Ascending aorta (tissue), 2 donors: ENCODE results near the gene PCSK9. TPM values are rescaled to one million over a fixed set of nuclear protein-coding genes. Genes with fewer than 3 reads are reported as not detected.

Experiments used
- DNase-seq, 2 donors: peaks; one replicate each; pipeline ENCODE4 v3.0.0-alpha.2; 2019; ENCODE audit warnings: low spot score in 2 of 2
- H3K27ac ChIP-seq, 2 donors: fragments of 200-600 bp; sonication (generic); one replicate each; pipeline ENCODE4 v1.5.1; 2016 to 2017; ENCODE audit warnings: mild to moderate bottlenecking in 1 of 2
- H3K27me3 ChIP-seq: fragments of 200-600 bp; sonication (generic); one replicate; pipeline ENCODE4 v1.5.1; 2017
- H3K36me3 ChIP-seq, 2 donors: fragments of 200-600 bp; sonication (generic); one replicate each; pipeline ENCODE4 v1.5.1; 2016
- H3K4me1 ChIP-seq, 2 donors: fragments of 200-600 bp; sonication (generic); one replicate each; pipeline ENCODE4 v1.5.1; 2016 to 2017; ENCODE audit warnings: mild to moderate bottlenecking in 1 of 2
- H3K4me3 ChIP-seq, 2 donors: fragments of 200-600 bp; sonication (generic); one replicate each; pipeline ENCODE4 v1.5.1; 2016 to 2017; ENCODE audit warnings: mild to moderate bottlenecking in 1 of 2
- H3K9me3 ChIP-seq, 2 donors: fragments of 200-600 bp; sonication (generic); one replicate each; pipeline ENCODE4 v1.5.1; 2016
- CTCF ChIP-seq, 3 experiments: fragments of 200-600 bp in 2 of 3; fragments of 450-650 bp in 1 of 3; sonication (generic) in 2 of 3; IDR thresholded peaks; one replicate each; pipeline ENCODE4 v1.5.1; 2016 to 2019; ENCODE audit warnings: antibody characterized with exemption in 3 of 3, mild to moderate bottlenecking in 1 of 3, moderate library complexity in 1 of 3
- intact Hi-C: fragments of 100-400 bp; cut with DNase I; formaldehyde crosslinking; loops from one replicate; pipeline ENCODE4 v1.15.1; 2023
- total RNA-seq: library from RNA; depleted of rRNA; stranded (reverse); fragments of >200 nt; gene quantifications from one replicate; pipeline ENCODE4 v1.1.0, GENCODE V29; 2016

Gene PCSK9
- total RNA-seq, 1 donor from 2014 or later = not detected

- H3K27ac ChIP-seq = no peak overlapping the region
- no peaks in the 10 kb centered on the region for H3K27me3 ChIP-seq
- TF ChIP-seq CTCF (IDR thresholded peaks at IDR 0.05) = no peak
- H3K4me1 ChIP-seq = no peaks in the 10 kb centered on the region
- no peak overlapping the region for H3K4me3 ChIP-seq
- no peak for DNase-seq
- no peaks in the 10 kb centered on the region for H3K36me3 ChIP-seq
- intact Hi-C loops = no loop called here
- H3K9me3 ChIP-seq = no peaks in the 10 kb centered on the region
These were observed 7.5 kb downstream of the PCSK9 start for GRCh38 chr1:55046871-55047270.

GRCh38 chr1:55047611-55048010, 8.3 kb downstream of the PCSK9 start:
- TF ChIP-seq CTCF (IDR thresholded peaks at IDR 0.05) = no peak
- no peaks in the 10 kb centered on the region for H3K36me3 ChIP-seq
- no peaks in the 10 kb centered on the region for H3K9me3 ChIP-seq
- H3K4me3 ChIP-seq = no peak overlapping the region
- H3K4me1 ChIP-seq = no peaks in the 10 kb centered on the region
- intact Hi-C loops = no loop called here
- H3K27ac ChIP-seq = no peak overlapping the region
- no peaks in the 10 kb centered on the region for H3K27me3 ChIP-seq
- DNase-seq = no peak

GRCh38 chr1:55048453-55049270, 9.3 kb downstream of the PCSK9 start:
- no peaks in the 10 kb centered on the region for H3K9me3 ChIP-seq
- no peak overlapping the region for H3K27ac ChIP-seq
- DNase-seq = no peak
- intact Hi-C loops = no loop called here
- no peaks in the 10 kb centered on the region for H3K36me3 ChIP-seq
- no peaks in the 10 kb centered on the region for H3K27me3 ChIP-seq
- TF ChIP-seq CTCF (IDR thresholded peaks at IDR 0.05) = no peak
- H3K4me3 ChIP-seq = no peak overlapping the region
- H3K4me1 ChIP-seq = no peaks in the 10 kb centered on the region

- no peak overlapping the region for H3K27ac ChIP-seq
- no peak for DNase-seq
- no peak overlapping the region for H3K4me3 ChIP-seq
- H3K27me3 ChIP-seq = no peaks in the 10 kb centered on the region
- TF ChIP-seq CTCF (IDR thresholded peaks at IDR 0.05) = no peak
- no peaks in the 10 kb centered on the region for H3K36me3 ChIP-seq
- no peaks in the 10 kb centered on the region for H3K9me3 ChIP-seq
- no peaks in the 10 kb centered on the region for H3K4me1 ChIP-seq
- intact Hi-C loops = no loop called here
These were observed 10.0 kb downstream of the PCSK9 start for GRCh38 chr1:55049271-55049913.

- intact Hi-C loops = no loop called here
- no peaks in the 10 kb centered on the region for H3K27me3 ChIP-seq
- no peaks in the 10 kb centered on the region for H3K9me3 ChIP-seq
- no peaks in the 10 kb centered on the region for H3K36me3 ChIP-seq
- no peaks in the 10 kb centered on the region for H3K4me1 ChIP-seq
- DNase-seq = no peak
- H3K4me3 ChIP-seq = no peak overlapping the region
- TF ChIP-seq CTCF (IDR thresholded peaks at IDR 0.05) = no peak
- no peak overlapping the region for H3K27ac ChIP-seq
These were observed 10.5 kb downstream of the PCSK9 start for GRCh38 chr1:55049914-55050278.
